Mucosa of descending colon (tissue), 3 donors: Measurements from ENCODE around the gene TSEN2. TPM values are rescaled to one million over a fixed set of nuclear protein-coding genes. Genes with fewer than 3 reads are reported as not detected.

Source experiments
- ATAC-seq: fragments of 200-7000 bp; cut with Tn5 transposase; one replicate; pipeline ENCODE4 v1.9.1; 2020; ENCODE audit warnings: mild to moderate bottlenecking, moderate library complexity
- DNase-seq, 3 donors: peaks; one replicate each; pipeline ENCODE4 v3.0.0-alpha.2; 2020
- H3K36me3 ChIP-seq: fragments of 200-600 bp; one replicate; pipeline ENCODE4 v1.8.0; 2021; ENCODE audit warnings: low read depth, mild to moderate bottlenecking
- H3K4me1 ChIP-seq: fragments of 200-600 bp; one replicate; pipeline ENCODE4 v1.8.0; 2021; ENCODE audit warnings: low read depth, mild to moderate bottlenecking
- H3K4me3 ChIP-seq: fragments of 200-600 bp; one replicate; pipeline ENCODE4 v1.8.0; 2021; ENCODE audit warnings: mild to moderate bottlenecking
- H3K9me3 ChIP-seq: fragments of 200-600 bp; one replicate; pipeline ENCODE4 v1.8.0; 2021; ENCODE audit warnings: mild to moderate bottlenecking
- intact Hi-C, 2 donors: fragments of 100-400 bp; cut with DNase I in 1 of 2; cut with micrococcal nuclease in 1 of 2; formaldehyde crosslinking; loops; one replicate each; pipeline versions ENCODE4 v1.11.0 to v1.11.1; 2022; cut with DNase I, micrococcal nuclease
- total RNA-seq, 3 donors: library from RNA; stranded (reverse); fragmentation: NEBNext Ultra II Directional in 2 of 3; extraction: Animal tissue kit (Norgen Biotek cat#: 25700) in 2 of 3; gene quantifications; one replicate each; pipeline versions ENCODE4 v1.2.1 to v1.2.4, GENCODE V29; 2021 to 2023
- TF ChIP-seq, protein P1 (sequence below): fragments of 200-600 bp; IDR thresholded peaks from one replicate; pipeline ENCODE4 v1.8.0; 2022; ENCODE audit warnings: antibody characterized with exemption, mild to moderate bottlenecking
- donor health status: DM: no; HTN: no; CAD: no; lungs with moderate emphysema.
- donor health status: DM: no; HTN: no; CAD: no.
- donor health status: DM: no; HTN: yes; CAD: no.

TSEN2 gene
- total RNA-seq, 3 donors from 2014 or later: 18.2 to 29.7 (median 28.8) TPM

DNA sequence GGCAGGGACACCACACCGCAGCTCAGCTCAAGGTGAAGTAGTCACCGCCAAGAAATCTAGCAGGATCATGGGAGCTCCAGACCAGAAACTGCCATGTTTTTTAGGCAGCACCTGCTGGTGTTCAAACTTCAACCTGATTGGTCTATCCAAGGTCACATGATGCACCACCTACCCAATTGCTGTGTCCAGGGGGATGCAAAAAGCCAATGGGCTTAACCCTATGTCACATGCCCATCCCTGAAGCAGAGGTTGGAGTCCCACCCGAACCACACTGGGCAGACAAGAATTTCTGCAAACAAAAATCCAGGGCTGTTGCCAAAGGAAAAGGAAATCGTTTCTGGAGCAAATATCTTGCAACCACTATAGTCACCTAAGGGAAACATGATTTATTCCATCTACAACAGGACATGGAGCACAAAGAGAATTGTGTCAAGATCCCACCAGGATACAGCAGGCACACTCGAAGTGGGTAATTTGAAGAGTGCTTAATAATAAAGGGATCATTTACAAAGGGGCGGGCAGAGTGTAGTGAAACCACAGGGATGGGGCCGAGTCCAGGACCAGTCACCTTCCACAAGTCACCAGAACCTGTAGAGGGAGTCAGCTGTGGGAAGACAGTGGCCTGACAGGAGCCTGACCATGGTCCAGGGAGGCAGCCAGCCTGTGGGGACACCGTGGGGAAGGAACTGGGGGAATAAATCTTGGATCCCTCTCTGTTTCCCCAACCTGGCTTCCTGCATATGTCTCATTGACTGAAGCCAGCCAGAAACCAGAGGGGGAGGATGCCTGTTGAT, 34.2 kb upstream of the TSEN2 start:
- H3K4me3 ChIP-seq: no peak overlapping the region
- no peaks in the 10 kb centered on the region for H3K9me3 ChIP-seq
- H3K36me3 ChIP-seq: no peaks in the 10 kb centered on the region
- DNase-seq (no peak), ATAC-seq (no peak)
- peaks cover 14% of the 10 kb centered on the region for H3K4me1 ChIP-seq
- TF ChIP-seq, protein P1, sequence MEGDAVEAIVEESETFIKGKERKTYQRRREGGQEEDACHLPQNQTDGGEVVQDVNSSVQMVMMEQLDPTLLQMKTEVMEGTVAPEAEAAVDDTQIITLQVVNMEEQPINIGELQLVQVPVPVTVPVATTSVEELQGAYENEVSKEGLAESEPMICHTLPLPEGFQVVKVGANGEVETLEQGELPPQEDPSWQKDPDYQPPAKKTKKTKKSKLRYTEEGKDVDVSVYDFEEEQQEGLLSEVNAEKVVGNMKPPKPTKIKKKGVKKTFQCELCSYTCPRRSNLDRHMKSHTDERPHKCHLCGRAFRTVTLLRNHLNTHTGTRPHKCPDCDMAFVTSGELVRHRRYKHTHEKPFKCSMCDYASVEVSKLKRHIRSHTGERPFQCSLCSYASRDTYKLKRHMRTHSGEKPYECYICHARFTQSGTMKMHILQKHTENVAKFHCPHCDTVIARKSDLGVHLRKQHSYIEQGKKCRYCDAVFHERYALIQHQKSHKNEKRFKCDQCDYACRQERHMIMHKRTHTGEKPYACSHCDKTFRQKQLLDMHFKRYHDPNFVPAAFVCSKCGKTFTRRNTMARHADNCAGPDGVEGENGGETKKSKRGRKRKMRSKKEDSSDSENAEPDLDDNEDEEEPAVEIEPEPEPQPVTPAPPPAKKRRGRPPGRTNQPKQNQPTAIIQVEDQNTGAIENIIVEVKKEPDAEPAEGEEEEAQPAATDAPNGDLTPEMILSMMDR: no peak
- intact Hi-C loops: no loop called here

DNA sequence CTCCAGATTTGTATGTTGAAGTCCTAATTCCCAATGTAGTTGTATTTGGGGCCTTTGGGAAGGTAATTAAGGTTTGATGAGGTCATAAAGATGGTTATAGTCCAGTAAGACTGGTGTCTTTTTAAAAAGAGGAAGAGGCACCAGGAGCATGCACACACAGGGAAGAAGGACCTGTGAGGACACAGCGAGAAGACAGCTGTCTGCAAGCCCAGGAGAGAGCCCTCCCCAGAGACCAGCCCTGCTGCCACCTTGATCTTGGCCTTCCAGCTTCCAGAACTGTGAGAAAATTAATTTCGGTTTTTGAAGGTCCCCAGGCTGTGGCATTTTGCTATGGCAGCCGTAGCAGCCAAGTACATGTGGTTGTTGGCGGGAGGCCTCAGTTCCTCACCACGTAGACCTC, 32.8 kb upstream of the TSEN2 start:
- no peaks in the 10 kb centered on the region for H3K9me3 ChIP-seq
- intact Hi-C loops: no loop called here
- DNase-seq (no peak), ATAC-seq (no peak)
- H3K36me3 ChIP-seq: no peaks in the 10 kb centered on the region
- TF ChIP-seq, protein P1: no peak
- no peak overlapping the region for H3K4me3 ChIP-seq
- H3K4me1 ChIP-seq: peaks cover 4% of the 10 kb centered on the region

DNA sequence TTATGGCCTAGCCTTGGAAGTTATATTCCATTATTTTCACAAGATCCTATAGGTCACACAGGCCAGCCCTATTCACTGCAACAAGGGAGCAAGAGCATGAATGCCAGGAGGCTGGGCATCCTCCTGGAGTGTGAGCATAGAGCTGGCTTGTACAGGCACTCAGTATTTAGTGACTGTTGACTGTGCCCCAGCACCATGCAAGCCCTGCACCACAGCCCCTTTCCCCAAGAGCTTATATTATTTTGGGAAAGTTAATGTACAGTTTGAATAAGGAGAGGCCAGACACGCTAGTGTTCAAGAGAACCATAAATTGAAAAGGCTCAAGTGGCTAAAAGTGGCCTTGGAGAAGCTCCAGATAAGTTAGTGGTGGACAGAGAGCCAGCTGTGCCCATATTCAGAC, 32.3 kb upstream of the TSEN2 start:
- H3K9me3 ChIP-seq: no peaks in the 10 kb centered on the region
- no peak for ATAC-seq

DNA sequence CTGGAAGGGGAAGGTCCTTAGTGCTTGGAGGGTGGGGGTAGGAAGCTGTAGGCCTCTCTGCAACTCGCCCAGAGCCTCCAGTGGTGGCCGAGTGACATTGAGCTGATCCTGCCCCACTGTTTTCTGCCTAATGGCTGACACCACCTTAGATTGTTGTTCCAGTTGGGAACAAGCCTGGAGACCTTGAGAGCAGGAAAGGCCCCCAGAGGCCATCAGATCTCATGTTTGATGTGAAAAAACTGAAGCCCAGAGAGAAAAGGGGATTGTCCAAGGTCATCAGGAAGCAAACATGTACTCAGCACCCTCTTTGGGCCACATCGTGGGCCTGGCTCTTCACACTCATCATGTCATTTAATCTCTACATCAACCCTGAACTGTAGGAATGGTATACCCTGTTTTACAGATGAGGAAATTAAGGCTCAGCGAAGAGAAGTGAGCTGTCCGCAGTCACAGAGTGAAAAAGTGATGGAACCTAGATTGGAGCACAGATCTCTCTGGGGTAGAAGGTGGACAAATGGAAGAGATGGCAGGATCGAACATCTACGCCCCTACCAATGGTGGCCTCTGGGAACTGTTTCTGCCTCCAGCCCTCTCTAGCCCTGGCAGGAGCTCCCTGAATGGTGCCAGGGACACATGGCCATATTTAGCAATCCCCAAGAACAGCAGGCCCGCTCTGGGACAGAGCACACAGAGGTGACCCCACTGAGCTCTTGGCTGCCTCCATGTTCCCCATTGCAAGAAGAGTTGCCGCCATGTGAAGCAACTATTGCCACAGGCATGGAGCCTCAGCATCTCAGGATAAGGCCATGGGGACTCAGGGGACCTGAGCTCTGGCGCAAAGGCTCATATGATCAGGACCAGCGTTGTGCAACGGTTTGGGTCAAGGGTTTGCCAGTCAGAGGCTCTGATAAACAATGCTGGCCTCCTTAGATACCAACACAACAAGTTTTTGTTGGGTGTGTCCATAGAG, 31.6 kb upstream of the TSEN2 start:
- no peak for DNase-seq
- H3K36me3 ChIP-seq: no peaks in the 10 kb centered on the region
- no peaks in the 10 kb centered on the region for H3K9me3 ChIP-seq
- H3K4me1 ChIP-seq: peaks cover 2% of the 10 kb centered on the region
- intact Hi-C loops: no loop called here
- TF ChIP-seq, protein P1: no peak
- no peak overlapping the region for H3K4me3 ChIP-seq
- ATAC-seq: no peak

More for the DNA sequence above, 32.3 kb upstream of the TSEN2 start:
- no peaks in the 10 kb centered on the region for H3K36me3 ChIP-seq
- TF ChIP-seq, protein P1: no peak
- no peak for DNase-seq
- intact Hi-C loops: no loop called here
- peaks cover 4% of the 10 kb centered on the region for H3K4me1 ChIP-seq
- H3K4me3 ChIP-seq: no peak overlapping the region

DNA sequence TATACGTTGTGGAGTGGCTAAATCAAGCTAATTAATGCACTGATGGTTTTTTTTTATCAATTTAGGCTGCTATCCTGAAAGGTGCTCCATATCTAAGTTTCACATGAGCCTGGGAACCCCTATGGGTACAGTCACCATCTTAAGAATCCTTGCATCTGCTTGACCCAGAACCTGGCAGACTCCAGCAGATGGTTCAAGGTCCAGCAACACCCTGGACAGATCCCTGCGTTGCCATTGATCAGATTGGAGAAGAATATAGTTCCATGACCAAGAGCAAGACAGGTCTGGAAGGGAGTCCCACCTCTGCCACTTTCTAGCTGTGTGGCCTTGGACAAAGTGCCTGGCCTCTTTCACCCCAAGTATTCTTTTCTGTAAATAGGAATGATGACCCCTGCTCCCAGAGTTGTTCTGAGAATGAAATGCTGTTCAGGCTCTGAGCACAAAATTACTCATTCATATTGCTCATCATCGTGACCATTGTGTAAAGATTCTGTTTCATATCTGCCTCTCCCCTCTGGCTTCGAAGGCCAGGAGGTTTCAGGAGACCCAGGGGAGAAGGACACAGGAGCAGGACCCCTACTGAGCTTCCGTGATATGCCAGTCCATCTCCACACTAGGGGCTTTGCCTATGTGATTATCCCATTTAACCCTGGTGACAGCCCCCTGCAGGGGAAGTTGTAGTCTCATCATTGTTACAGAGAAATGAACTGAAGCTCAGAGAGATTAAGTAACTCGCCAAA, 30.0 kb upstream of the TSEN2 start:
- Histone ChIP-seq H3K4me3 (no peak overlapping the region), H3K4me1 (peaks cover 9% of the 10 kb centered on the region), H3K36me3 (no peaks in the 10 kb centered on the region), H3K9me3 (no peaks in the 10 kb centered on the region)
- DNase-seq (no peak), ATAC-seq (no peak)
- intact Hi-C loops: no loop called here
- TF ChIP-seq, protein P1: no peak
